Lung (tissue), 12 donors: ENCODE data around the gene DRD5. TPM values are rescaled to one million over a fixed set of nuclear protein-coding genes. Genes with fewer than 3 reads are reported as not detected.
"Not testable (repeated sequence)": the region's sequence is repeated elsewhere in the genome, so short reads cannot be mapped to it uniquely, and the experiment has no call there.

Experiments
- ATAC-seq: fragments of 200-7000 bp; cut with Tn5 transposase; one replicate; pipeline ENCODE4 v1.9.1; 2020; ENCODE audit warnings: moderate number of reproducible peaks; ENCODE audit not compliant: insufficient read depth, low FRiP score
- DNase-seq, 3 donors: peaks; one replicate each; pipeline ENCODE4 v3.0.0-alpha.2; 2013 to 2017
- H3K27ac ChIP-seq, 2 donors: one replicate each; pipeline ENCODE4 v1.5.1; 2013; ENCODE audit warnings: mild to moderate bottlenecking in 2 of 2, moderate library complexity in 2 of 2, control low read depth in 1 of 2, inconsistent platforms in 1 of 2, low read depth in 1 of 2, low read length in 1 of 2
- H3K27me3 ChIP-seq, 3 donors: one replicate each; pipeline ENCODE4 v1.5.1; 2013; ENCODE audit warnings: low read length in 2 of 3; ENCODE audit not compliant: control insufficient read depth in 3 of 3, insufficient read depth in 3 of 3
- H3K36me3 ChIP-seq, 4 donors: one replicate each; pipeline ENCODE4 v1.5.1; 2013; ENCODE audit warnings: low read length in 4 of 4, mild to moderate bottlenecking in 1 of 4, moderate library complexity in 1 of 4; ENCODE audit not compliant: control insufficient read depth in 4 of 4, insufficient read depth in 4 of 4
- H3K4me1 ChIP-seq, 5 donors: one replicate each; pipeline ENCODE4 v1.5.1; 2013; ENCODE audit warnings: low read length in 5 of 5, mild to moderate bottlenecking in 2 of 5, moderate library complexity in 1 of 5; ENCODE audit not compliant: control insufficient read depth in 5 of 5, insufficient read depth in 5 of 5
- H3K4me3 ChIP-seq: one replicate; pipeline ENCODE4 v1.5.1; 2013; ENCODE audit warnings: mild to moderate bottlenecking, control low read depth, moderate library complexity
- H3K9ac ChIP-seq, 2 donors: one replicate each; pipeline ENCODE4 v1.5.1; 2013; ENCODE audit warnings: low read length in 2 of 2, control low read depth in 1 of 2; ENCODE audit not compliant: insufficient read depth in 1 of 2
- H3K9me3 ChIP-seq, 4 donors: one replicate each; pipeline ENCODE4 v1.5.1; 2013; ENCODE audit warnings: low read length in 3 of 4, mild to moderate bottlenecking in 1 of 4, moderate library complexity in 1 of 4; ENCODE audit not compliant: control insufficient read depth in 4 of 4, insufficient read depth in 3 of 4
- CTCF ChIP-seq: IDR thresholded peaks from 2 replicates; pipeline ENCODE4 v1.5.1; 2012; ENCODE audit warnings: mild to moderate bottlenecking; ENCODE audit errors: control extremely low read depth, extremely low read depth
- WGBS, 2 donors: extraction: QIAGEN DNeasy Blood & Tissue Kit; methylation state at CpG; one replicate each; pipeline ENCODE4 v1.1.7; 2013; 5-methylcytosine and 5-hydroxymethylcytosine counted together
- polyA plus RNA-seq, 2 donors: library from polyadenylated mRNA; stranded (reverse); fragments of 200-250 nt; gene quantifications; one replicate each; pipeline ENCODE4 v1.2.1, GENCODE V29; 2013
- total RNA-seq, 2 donors: library from RNA; depleted of rRNA in 1 of 2; stranded (reverse); fragments of >200 nt in 1 of 2; gene quantifications; one replicate each; pipeline ENCODE4 v1.2.1, GENCODE V29; 2014 to 2021
- donor health status: control.
- donor health status: control.
- donor health status: Bipolar disorder and iron deficiency.
- donor health status: healthy.
- donor health status: DM: yes; HTN: yes; CAD: no.

The DRD5 gene
- total and polyA plus RNA-seq, 4 donors, result 0.02 TPM; not detected in 3

- no peak for ATAC-seq
- H3K4me3 ChIP-seq, result no peak overlapping the region
- no peak for TF ChIP-seq CTCF
Measured at GRCh38 chr4:9792381-9792780, 10.9 kb downstream of the DRD5 start.

GRCh38 chr4:9796641-9797040 is 15.2 kb downstream of the DRD5 start:
- H3K27me3 ChIP-seq, H3K4me1 ChIP-seq, H3K27ac ChIP-seq, DNase-seq, H3K9me3 ChIP-seq, H3K9ac ChIP-seq, ATAC-seq, H3K4me3 ChIP-seq, H3K36me3 ChIP-seq: not testable (repeated sequence)
- WGBS, 2 donors, result 43 to 50% methylated on average over 2 of the region's 2 CpGs

More at GRCh38 chr4:9792381-9792780, 10.9 kb downstream of the DRD5 start:
- WGBS, 2 donors, result 89 to 93% methylated on average over 3 of the region's 3 CpGs
- Histone ChIP-seq H3K36me3 (no peaks in the 10 kb centered on the region), H3K4me1 (no peaks in the 10 kb centered on the region), H3K9me3 (peaks cover 0 to 4% (median 0%) of the 10 kb centered on the region in 4 donors), H3K27ac (no peak overlapping the region), H3K27me3 (no peaks in the 10 kb centered on the region), H3K9ac (no peak overlapping the region)
- DNase-seq, result no peak

GRCh38 chr4:9800848-9801247 is 19.4 kb downstream of the DRD5 start:
- Histone ChIP-seq H3K36me3 (no peaks in the 10 kb centered on the region), H3K27ac (no peak overlapping the region), H3K9ac (no peak overlapping the region), H3K9me3 (no peaks in the 10 kb centered on the region), H3K4me1 (no peaks in the 10 kb centered on the region), H3K27me3 (no peaks in the 10 kb centered on the region), H3K4me3 (no peak overlapping the region)
- DNase-seq (no peak), ATAC-seq (no peak)
- no peak for TF ChIP-seq CTCF
- 79 to 92% methylated on average over 4 of the region's 4 CpGs for WGBS, 2 donors

GRCh38 chr4:9804918-9805317 is 23.5 kb downstream of the DRD5 start:
- Histone ChIP-seq H3K4me3 (no peak overlapping the region), H3K27me3 (no peaks in the 10 kb centered on the region), H3K9ac (no peak overlapping the region), H3K4me1 (no peaks in the 10 kb centered on the region), H3K36me3 (no peaks in the 10 kb centered on the region), H3K27ac (no peak overlapping the region), H3K9me3 (peaks cover 0 to 2% (median 0%) of the 10 kb centered on the region in 4 donors)
- DNase-seq, result no peak
- ATAC-seq, result no peak
- 96% methylated on average over 5 of the region's 5 CpGs for WGBS, 2 donors
- TF ChIP-seq CTCF, result no peak
